Coronary artery (tissue), 2 donors: ENCODE measurements around the gene TUBB6.

ENCODE experiments used
- DNase-seq: peaks from one replicate; pipeline ENCODE4 v3.0.0-alpha.2; 2017; ENCODE audit warnings: low spot score
- H3K27ac ChIP-seq, 2 donors: fragments of 200-600 bp; sonication (generic); one replicate each; pipeline ENCODE4 v1.5.1; 2016 to 2019
- H3K4me3 ChIP-seq: fragments of 200-600 bp; sonication (generic); 2 replicates; pipeline ENCODE4 v1.5.1; 2016; ENCODE audit warnings: mild to moderate bottlenecking, moderate library complexity
- TF ChIP-seq, protein P1 (sequence below): fragments of 200-600 bp; sonication (generic); IDR thresholded peaks from one replicate; pipeline ENCODE4 v1.5.1; 2019; ENCODE audit warnings: antibody characterized with exemption

TUBB6 gene

GRCh38 chr18:12276736-12277554, 31.1 kb upstream of the TUBB6 start:
- DNase-seq = no peak
- TF ChIP-seq, protein P1, sequence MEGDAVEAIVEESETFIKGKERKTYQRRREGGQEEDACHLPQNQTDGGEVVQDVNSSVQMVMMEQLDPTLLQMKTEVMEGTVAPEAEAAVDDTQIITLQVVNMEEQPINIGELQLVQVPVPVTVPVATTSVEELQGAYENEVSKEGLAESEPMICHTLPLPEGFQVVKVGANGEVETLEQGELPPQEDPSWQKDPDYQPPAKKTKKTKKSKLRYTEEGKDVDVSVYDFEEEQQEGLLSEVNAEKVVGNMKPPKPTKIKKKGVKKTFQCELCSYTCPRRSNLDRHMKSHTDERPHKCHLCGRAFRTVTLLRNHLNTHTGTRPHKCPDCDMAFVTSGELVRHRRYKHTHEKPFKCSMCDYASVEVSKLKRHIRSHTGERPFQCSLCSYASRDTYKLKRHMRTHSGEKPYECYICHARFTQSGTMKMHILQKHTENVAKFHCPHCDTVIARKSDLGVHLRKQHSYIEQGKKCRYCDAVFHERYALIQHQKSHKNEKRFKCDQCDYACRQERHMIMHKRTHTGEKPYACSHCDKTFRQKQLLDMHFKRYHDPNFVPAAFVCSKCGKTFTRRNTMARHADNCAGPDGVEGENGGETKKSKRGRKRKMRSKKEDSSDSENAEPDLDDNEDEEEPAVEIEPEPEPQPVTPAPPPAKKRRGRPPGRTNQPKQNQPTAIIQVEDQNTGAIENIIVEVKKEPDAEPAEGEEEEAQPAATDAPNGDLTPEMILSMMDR = no peak
- Histone ChIP-seq H3K4me3 (no peak overlapping the region), H3K27ac (peak overlapping the region; percentile 28 to 90)

GRCh38 chr18:12278215-12278671, 29.8 kb upstream of the TUBB6 start:
- DNase-seq = no peak
- peak overlapping the region; percentile 90 to 93 for H3K27ac ChIP-seq
- TF ChIP-seq, protein P1 = no peak
- H3K4me3 ChIP-seq = peak overlapping the region; percentile 59

DNA sequence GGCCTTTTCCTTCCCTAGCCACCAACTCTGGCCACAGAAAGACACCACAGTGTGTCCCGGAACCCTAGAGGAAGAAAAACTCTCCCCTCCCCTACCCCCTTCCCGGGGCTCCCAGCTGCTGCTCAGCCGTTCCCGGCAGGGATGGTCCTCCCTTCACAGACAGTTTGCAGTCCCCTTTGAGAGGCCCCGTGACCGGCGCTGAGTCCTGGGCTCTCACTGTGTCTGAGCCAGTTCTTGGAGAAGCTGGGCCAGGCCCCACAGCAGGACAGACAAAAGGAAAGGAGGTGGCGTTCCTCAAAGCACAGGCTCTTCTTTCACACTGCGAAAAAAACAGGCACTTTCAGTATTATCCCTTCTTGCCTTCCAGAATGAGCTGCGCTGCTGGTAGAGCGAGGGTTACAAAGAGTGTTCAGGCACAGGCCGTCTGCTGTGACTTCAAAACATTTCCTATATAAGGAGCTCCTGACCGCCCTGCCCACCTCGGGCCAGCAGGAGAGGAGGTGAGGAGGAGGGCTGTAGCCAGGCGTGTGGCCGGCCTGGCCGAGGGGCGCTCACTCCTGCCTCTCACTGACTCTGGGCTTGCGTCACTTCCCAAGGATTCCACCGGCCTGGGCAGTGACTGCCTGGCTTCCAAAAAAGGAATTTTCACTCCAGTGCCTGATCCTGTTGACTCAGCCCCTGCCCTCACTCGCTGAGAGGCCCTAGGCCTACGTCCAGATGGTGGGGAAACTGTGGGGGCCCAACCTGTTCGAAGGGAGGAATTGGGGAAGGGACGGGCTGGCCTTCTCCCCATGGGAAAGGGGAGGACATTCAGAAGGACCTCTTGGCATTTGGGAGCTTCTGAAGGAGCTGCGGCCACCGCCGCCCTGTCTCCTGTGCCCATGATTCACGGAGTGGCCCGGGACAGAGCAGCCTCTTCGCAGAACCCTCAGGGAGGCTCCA, 29.0 kb upstream of the TUBB6 start:
- TF ChIP-seq, protein P1 = no peak
- peak; percentile 97 for DNase-seq
- Histone ChIP-seq H3K27ac (peak overlapping the region; percentile 90 to 93), H3K4me3 (peak overlapping the region; percentile 59)

DNA sequence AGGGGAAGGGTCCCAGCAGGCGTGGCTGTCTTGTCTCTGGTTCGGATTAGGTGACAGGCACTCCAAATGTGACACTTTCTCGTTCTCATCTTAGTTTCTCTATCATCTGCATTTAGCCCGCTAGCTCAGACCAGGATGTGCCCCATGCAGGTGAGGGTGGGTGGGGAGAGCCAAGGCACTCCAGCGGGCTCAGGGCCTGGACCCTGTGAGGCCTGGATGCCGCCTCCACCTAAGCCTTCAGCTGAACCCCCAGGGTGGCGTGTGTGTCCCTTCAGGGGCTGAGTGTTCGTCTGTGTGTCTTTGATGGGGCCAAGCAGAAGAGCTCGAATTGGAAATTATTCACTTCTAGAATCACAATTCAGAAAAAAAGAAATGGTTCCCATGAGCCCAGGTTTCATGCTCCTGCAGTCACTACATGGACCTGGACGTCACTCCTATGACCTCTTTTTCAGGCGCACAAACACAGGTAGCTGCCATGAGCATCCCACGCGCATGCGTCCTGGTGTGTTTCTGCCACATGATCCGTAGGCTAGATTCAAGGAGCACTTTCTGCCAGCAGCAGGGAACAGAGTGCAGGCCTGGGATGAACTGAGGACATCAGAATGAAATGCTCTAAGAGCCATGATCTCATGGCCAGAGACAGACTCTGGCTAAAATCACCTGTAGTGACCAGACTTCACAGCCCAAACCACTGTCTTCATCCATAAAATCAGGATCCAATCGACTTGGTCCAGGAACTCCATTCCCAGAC, 28.1 kb upstream of the TUBB6 start:
- TF ChIP-seq, protein P1 = no peak
- Histone ChIP-seq H3K4me3 (peak overlapping the region; percentile 59), H3K27ac (peak overlapping the region; percentile 90 to 93)
- no peak for DNase-seq

- no peak for DNase-seq
- H3K4me3 ChIP-seq = no peak overlapping the region
- TF ChIP-seq, protein P1 = no peak
- no peak overlapping the region for H3K27ac ChIP-seq
Measured at GRCh38 chr18:12281861-12282260, 26.2 kb upstream of the TUBB6 start.

DNA sequence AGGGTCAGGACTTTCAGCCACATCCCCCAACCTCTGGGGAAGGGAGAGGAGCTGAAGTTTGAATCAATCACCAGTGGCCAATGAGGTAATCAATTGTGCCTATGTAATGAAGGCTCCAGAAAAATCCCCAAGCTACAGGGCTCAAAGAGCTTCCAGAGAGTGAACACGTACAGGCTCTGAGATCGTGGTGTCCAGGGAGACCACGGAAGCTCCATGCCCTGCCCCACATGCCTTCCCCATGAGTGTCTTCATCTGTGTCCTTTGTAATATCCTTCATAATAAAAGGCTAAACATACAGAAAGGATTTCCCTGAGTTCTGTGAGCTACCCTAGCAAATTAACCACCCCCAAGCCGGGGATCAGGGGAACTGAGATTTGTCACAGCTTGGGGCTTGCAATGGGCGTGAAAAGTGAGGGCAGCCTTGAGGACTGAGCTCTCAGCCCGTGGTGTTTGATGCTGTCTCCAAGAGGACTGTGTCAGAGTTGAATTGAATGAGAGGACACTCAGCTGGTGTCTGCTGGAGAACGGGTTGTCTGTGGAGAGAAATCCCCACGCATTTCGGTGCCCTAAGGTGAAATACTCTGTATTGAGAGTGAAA, 25.5 kb upstream of the TUBB6 start:
- TF ChIP-seq, protein P1 = no peak
- H3K4me3 ChIP-seq = no peak overlapping the region
- DNase-seq = no peak
- H3K27ac ChIP-seq = no peak overlapping the region
